Endothelial cell of umbilical vein (primary cell): Measurements from ENCODE around the gene CIC. TPM values are rescaled to one million over a fixed set of nuclear protein-coding genes. Genes with fewer than 3 reads are reported as not detected.
"Not testable (repeated sequence)": the region's sequence is repeated elsewhere in the genome, so short reads cannot be mapped to it uniquely, and the experiment has no call there.

Experiments used
- BruUV-seq: library from RNA; stranded (reverse); fragments of 400-500 nt; replicated peaks from 2 replicates; lab custom pipeline; 2021; lab: Mats Ljungman, UMichigan
- CTCF ChIA-PET: fragments of 300-600, 350-600 bp; sonication (Branson Sonifier 250); formaldehyde crosslinking; loops from one replicate; lab custom pipeline; 2021; ENCODE audit warnings: antibody characterized with exemption, inconsistent platforms; lab: Charles Lee
- POLR2A ChIA-PET: fragments of 300-600, 350-600 bp; sonication (Branson Sonifier 250); formaldehyde crosslinking; loops from one replicate; lab custom pipeline; 2021; ENCODE audit warnings: antibody characterized with exemption, inconsistent platforms; lab: Charles Lee
- DNase-seq: peaks from one replicate; pipeline ENCODE4 v3.0.0-alpha.2; 2011; ENCODE audit warnings: low read depth, low spot score
- FAIRE-seq: peaks from 2 replicates; lab custom pipeline; 2011; peaks lifted over from hg19 to GRCh38; lab: Jason Lieb, UNC
- H2AFZ ChIP-seq: 2 replicates; pipeline ENCODE4 v1.6.0; 2012; ENCODE audit warnings: low read depth, low read length, control low read depth, inconsistent platforms
- H3K27ac ChIP-seq: 2 replicates; pipeline ENCODE4 v1.5.1; 2011; ENCODE audit warnings: low read depth, mild to moderate bottlenecking, control low read depth, low read length, moderate library complexity; ENCODE audit not compliant: insufficient read depth
- H3K27me3 ChIP-seq, 2 experiments: 2 replicates each; pipeline versions ENCODE4 v1.6.0 to v1.6.1; 2011; ENCODE audit warnings: low read length in 2 of 2, mixed read lengths in 1 of 2; ENCODE audit not compliant: control insufficient read depth in 2 of 2, insufficient read depth in 2 of 2
- H3K36me3 ChIP-seq, 2 experiments: 2 replicates in 1 of 2; 3 replicates in 1 of 2; pipeline ENCODE4 v1.5.1; 2011; ENCODE audit warnings: low read length in 2 of 2, mild to moderate bottlenecking in 1 of 2, moderate library complexity in 1 of 2; ENCODE audit not compliant: control insufficient read depth in 2 of 2, insufficient read depth in 2 of 2; ENCODE audit errors: extremely low read depth in 1 of 2
- H3K4me1 ChIP-seq: 3 replicates; pipeline ENCODE4 v1.5.1; 2011; ENCODE audit warnings: mild to moderate bottlenecking, low read length; ENCODE audit not compliant: control insufficient read depth, insufficient read depth; ENCODE audit errors: extremely low read depth
- H3K4me2 ChIP-seq: 2 replicates; pipeline ENCODE4 v1.6.1; 2011; ENCODE audit warnings: low read length, control low read depth, mixed read lengths; ENCODE audit not compliant: insufficient read depth
- H3K4me3 ChIP-seq, 3 experiments: fragments of 200-600 bp in 1 of 3; sonication (generic), shearing (Covaris generic) in 1 of 3; replicated peaks in 1 of 3; 2 replicates each; pipeline ENCODE4 v1.5.1; 2011 to 2016; ENCODE audit warnings: control low read depth in 3 of 3, low read length in 3 of 3, mild to moderate bottlenecking in 2 of 3, inconsistent platforms in 1 of 3, low read depth in 1 of 3, moderate library complexity in 1 of 3; ENCODE audit not compliant: insufficient read depth in 1 of 3
- H3K79me2 ChIP-seq: 2 replicates; pipeline ENCODE4 v1.6.0; 2012; ENCODE audit warnings: low read length, inconsistent platforms; ENCODE audit not compliant: control insufficient read depth, insufficient read depth
- H3K9ac ChIP-seq: replicated peaks from 2 replicates; pipeline ENCODE3; 2011; ENCODE audit warnings: low read length, control low read depth; ENCODE audit not compliant: insufficient read depth; ENCODE audit errors: extremely low read depth
- H3K9me1 ChIP-seq: replicated peaks from 3 replicates; pipeline ENCODE4 v1.6.0; 2011; ENCODE audit warnings: mild to moderate bottlenecking, low read length; ENCODE audit not compliant: control insufficient read depth, insufficient read depth; ENCODE audit errors: extremely low read depth
- H3K9me3 ChIP-seq: replicated peaks from 2 replicates; pipeline ENCODE4 v1.5.1; 2012; ENCODE audit warnings: low read length, inconsistent platforms; ENCODE audit not compliant: control insufficient read depth, insufficient read depth
- H4K20me1 ChIP-seq: replicated peaks from 2 replicates; pipeline ENCODE3; 2011; ENCODE audit warnings: mild to moderate bottlenecking, low read length; ENCODE audit not compliant: control insufficient read depth, insufficient read depth; ENCODE audit errors: extremely low read depth
- FOS ChIP-seq: IDR thresholded peaks from 2 replicates; pipeline ENCODE4 v1.6.1; 2011; ENCODE audit warnings: mild to moderate bottlenecking, low read length, moderate library complexity, borderline replicate concordance; ENCODE audit not compliant: insufficient read depth
- MYC ChIP-seq: IDR thresholded peaks from one replicate; pipeline ENCODE4 v1.6.1; 2011; ENCODE audit warnings: mild to moderate bottlenecking, low read depth, low read length
- dilution Hi-C: fragments of 300-500 bp; cut with MboI; formaldehyde crosslinking; loops from one replicate; pipeline ENCODE4 v1.15.0; 2019; ENCODE audit warnings: low sequenced_read_pairs; ENCODE audit not compliant: extremely low pct_ligation_motif_present
- intact Hi-C: fragments of 100-400 bp; cut with micrococcal nuclease; formaldehyde crosslinking; loops from one replicate; pipeline ENCODE4 v1.10.0; 2022
- polyA plus RNA-seq, 4 experiments: library from polyadenylated mRNA; depleted of rRNA in 3 of 4; stranded (reverse) in 3 of 4; unstranded in 1 of 4; fragments of >200 nt; gene quantifications; 2 replicates each; pipeline versions ENCODE4 v1.2.1 to v1.2.3, GENCODE V29; 2011 to 2012; ENCODE audit warnings: missing spikeins in 1 of 4
- total RNA-seq: library from RNA; stranded (reverse); gene quantifications from 2 replicates; pipeline ENCODE4 v1.2.3, GENCODE V29; 2021
- TF ChIP-seq, protein P1 (sequence below), 2 donors: IDR thresholded peaks; 1 replicate in 1 of 2; 2 replicates in 1 of 2; pipeline ENCODE4 v1.5.1; 2011; ENCODE audit warnings: low read length in 2 of 2, mild to moderate bottlenecking in 2 of 2, moderate library complexity in 2 of 2, control low read depth in 1 of 2, inconsistent platforms in 1 of 2, low read depth in 1 of 2; ENCODE audit not compliant: insufficient read depth in 1 of 2; ENCODE audit errors: extremely low read depth in 1 of 2

Gene CIC
- total and polyA plus RNA-seq, 2 donors (not counting 3 experiments of a cell fraction or from before 2014, with no cell fraction given) = 18.4 to 86.0 TPM

DNA sequence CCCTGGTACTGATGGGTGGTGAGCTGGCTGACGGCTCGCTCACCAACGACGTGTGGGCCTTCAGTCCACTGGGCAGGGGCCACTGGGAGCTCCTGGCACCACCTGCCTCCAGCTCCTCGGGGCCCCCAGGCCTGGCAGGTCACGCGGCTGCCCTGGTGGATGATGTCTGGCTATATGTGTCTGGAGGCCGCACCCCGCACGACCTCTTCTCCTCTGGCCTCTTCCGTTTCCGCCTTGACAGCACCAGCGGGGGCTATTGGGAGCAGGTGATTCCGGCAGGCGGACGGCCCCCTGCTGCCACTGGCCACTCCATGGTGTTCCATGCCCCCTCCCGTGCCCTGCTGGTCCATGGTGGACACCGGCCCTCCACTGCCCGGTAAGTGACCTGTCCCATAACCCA is 66.9 kb downstream of the CIC start:
- no peak overlapping the region for H3K27ac ChIP-seq
- BruUV-seq = TSS peak; percentile 27
- CTCF ChIA-PET = no interaction called here
- no peak overlapping the region for H3K4me3 ChIP-seq
- H4K20me1 ChIP-seq = no peaks in the 10 kb centered on the region
- no peaks in the 10 kb centered on the region for H3K4me1 ChIP-seq
- no peak for FAIRE-seq
- POLR2A ChIA-PET = no interaction called here
- no peak overlapping the region for H2AFZ ChIP-seq
- H3K27me3 ChIP-seq = no peaks in the 10 kb centered on the region
- H3K9me1 ChIP-seq = no peaks in the 10 kb centered on the region
- no peak for TF ChIP-seq MYC
- TF ChIP-seq, protein P1, sequence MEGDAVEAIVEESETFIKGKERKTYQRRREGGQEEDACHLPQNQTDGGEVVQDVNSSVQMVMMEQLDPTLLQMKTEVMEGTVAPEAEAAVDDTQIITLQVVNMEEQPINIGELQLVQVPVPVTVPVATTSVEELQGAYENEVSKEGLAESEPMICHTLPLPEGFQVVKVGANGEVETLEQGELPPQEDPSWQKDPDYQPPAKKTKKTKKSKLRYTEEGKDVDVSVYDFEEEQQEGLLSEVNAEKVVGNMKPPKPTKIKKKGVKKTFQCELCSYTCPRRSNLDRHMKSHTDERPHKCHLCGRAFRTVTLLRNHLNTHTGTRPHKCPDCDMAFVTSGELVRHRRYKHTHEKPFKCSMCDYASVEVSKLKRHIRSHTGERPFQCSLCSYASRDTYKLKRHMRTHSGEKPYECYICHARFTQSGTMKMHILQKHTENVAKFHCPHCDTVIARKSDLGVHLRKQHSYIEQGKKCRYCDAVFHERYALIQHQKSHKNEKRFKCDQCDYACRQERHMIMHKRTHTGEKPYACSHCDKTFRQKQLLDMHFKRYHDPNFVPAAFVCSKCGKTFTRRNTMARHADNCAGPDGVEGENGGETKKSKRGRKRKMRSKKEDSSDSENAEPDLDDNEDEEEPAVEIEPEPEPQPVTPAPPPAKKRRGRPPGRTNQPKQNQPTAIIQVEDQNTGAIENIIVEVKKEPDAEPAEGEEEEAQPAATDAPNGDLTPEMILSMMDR (IDR thresholded peaks at IDR 0.05; ENCODE audit: extremely low read depth in 1 of 2, insufficient read depth in 1 of 2, low read depth in 1 of 2, low read length in 2 of 2) = no peak
- no peak for TF ChIP-seq FOS
- no peaks in the 10 kb centered on the region for H3K79me2 ChIP-seq
- H3K4me2 ChIP-seq = no peak overlapping the region
- DNase-seq = no peak
- H3K9ac ChIP-seq = no peak overlapping the region
- no peaks in the 10 kb centered on the region for H3K9me3 ChIP-seq
- peaks cover 0 to 7% of the 10 kb centered on the region in 2 experiments for H3K36me3 ChIP-seq
- dilution Hi-C loops = no loop called here
- intact Hi-C loops = no loop called here

DNA sequence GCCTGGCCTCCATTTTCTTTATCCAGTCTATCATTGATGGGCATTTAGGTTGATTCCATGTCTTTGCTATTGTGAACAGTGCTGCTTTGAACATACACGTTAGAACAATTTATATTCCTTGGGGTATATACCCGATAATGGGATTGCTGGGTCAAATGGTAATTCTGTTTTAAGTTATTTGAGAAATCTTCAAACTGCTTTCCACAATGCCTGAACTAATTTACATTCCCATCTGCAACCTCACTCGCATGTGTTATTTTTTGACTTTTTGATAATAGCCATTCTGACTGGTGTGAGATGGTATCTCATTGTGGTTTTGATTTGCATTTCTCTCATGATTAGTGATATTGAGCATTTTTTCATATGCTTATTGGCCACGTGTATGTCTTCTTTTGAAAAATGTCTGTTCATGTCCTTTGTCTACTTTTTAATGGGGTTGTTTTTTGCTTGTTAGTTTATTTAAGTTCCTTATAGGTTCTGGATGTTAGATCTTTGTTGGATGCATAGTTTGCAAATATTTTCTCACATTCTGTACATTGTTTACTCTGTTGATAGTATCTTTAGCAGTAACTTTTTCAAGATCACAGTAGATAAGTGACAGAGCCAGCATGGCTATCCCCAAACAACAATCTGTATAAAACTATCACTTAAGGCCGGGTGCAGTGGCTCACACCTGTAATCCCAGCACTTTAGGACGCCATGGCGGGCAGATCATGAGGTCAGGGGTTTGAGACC is 70.2 kb downstream of the CIC start:
- POLR2A ChIA-PET, H3K9ac ChIP-seq, H3K27ac ChIP-seq, H4K20me1 ChIP-seq, intact Hi-C loops, H3K27me3 ChIP-seq, FAIRE-seq, H3K4me1 ChIP-seq, dilution Hi-C loops, H3K9me3 ChIP-seq, CTCF ChIA-PET, DNase-seq, H3K4me2 ChIP-seq, H3K4me3 ChIP-seq, H3K9me1 ChIP-seq, BruUV-seq, H2AFZ ChIP-seq, H3K79me2 ChIP-seq: not testable (repeated sequence)
- peaks cover 0 to 11% of the 10 kb centered on the region in 2 experiments for H3K36me3 ChIP-seq

DNA sequence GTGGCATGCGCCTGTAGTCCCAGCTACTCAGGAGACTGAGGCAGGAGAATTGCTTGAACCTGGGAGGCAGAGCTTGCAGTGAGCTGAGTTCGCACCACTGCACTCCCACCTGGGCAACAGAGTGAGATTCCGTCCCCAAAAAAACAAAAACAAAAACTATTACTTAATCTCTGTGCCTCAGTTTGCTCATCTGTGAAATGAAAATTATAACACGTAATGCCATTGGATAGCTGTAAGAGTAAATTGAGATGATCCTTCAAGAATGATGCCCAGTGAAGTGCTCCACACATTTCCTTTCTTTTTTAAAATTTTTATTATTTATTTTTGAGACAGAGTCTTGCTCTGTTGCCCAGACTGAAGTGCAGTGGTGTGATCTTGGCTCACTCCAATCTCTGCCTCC is 70.9 kb downstream of the CIC start:
- H2AFZ ChIP-seq, H4K20me1 ChIP-seq, H3K27me3 ChIP-seq, H3K4me3 ChIP-seq, H3K9me3 ChIP-seq, dilution Hi-C loops, intact Hi-C loops, BruUV-seq, H3K4me1 ChIP-seq, H3K9ac ChIP-seq, H3K27ac ChIP-seq, CTCF ChIA-PET, H3K9me1 ChIP-seq, DNase-seq, H3K79me2 ChIP-seq, FAIRE-seq, POLR2A ChIA-PET, H3K4me2 ChIP-seq: not testable (repeated sequence)
- H3K36me3 ChIP-seq = peaks cover 0 to 11% of the 10 kb centered on the region in 2 experiments
